ENCODE measurements around the gene DLG2.

The DLG2 gene

GRCh38 chr11:84930863-84931262 is 696.3 kb downstream of the DLG2 start:
- POLR2A ChIA-PET: no interaction called here
- H3K4me3 ChIP-seq (ENCODE audit: low read depth, low read length): no peak overlapping the region
- no peak for DNase-seq (ENCODE audit: low read depth, low spot score)
- no peak for TF ChIP-seq CTCF (IDR thresholded peaks at IDR 0.05; ENCODE audit: insufficient read depth, low read length, missing control alignments)
- CTCF ChIA-PET: no interaction called here

- no peak overlapping the region for H3K4me3 ChIP-seq (ENCODE audit: low read depth, low read length)
- POLR2A ChIA-PET: no interaction called here
- DNase-seq (ENCODE audit: low read depth, low spot score): no peak
- no peak for TF ChIP-seq CTCF (IDR thresholded peaks at IDR 0.05; ENCODE audit: insufficient read depth, low read length, missing control alignments)
- CTCF ChIA-PET: no interaction called here
These were observed 697.4 kb downstream of the DLG2 start for GRCh38 chr11:84929738-84930137.

GRCh38 chr11:84924154-84924692 is 702.9 kb downstream of the DLG2 start:
- no peak for DNase-seq (ENCODE audit: low read depth, low spot score)
- H3K4me3 ChIP-seq (ENCODE audit: low read depth, low read length): no peak overlapping the region
- TF ChIP-seq CTCF (IDR thresholded peaks at IDR 0.05; ENCODE audit: insufficient read depth, low read length, missing control alignments): no peak
- POLR2A ChIA-PET: no interaction called here
- CTCF ChIA-PET: no interaction called here

- ChIA-PET CTCF (no interaction called here), POLR2A (no interaction called here)
- no peak overlapping the region for H3K4me3 ChIP-seq (ENCODE audit: low read depth, low read length)
- DNase-seq (ENCODE audit: low read depth, low spot score): no peak
- no peak for TF ChIP-seq CTCF (IDR thresholded peaks at IDR 0.05; ENCODE audit: insufficient read depth, low read length, missing control alignments)
These were observed 703.7 kb downstream of the DLG2 start for GRCh38 chr11:84923489-84923888.

- H3K4me3 ChIP-seq (ENCODE audit: low read depth, low read length): no peak overlapping the region
- no peak for TF ChIP-seq CTCF (IDR thresholded peaks at IDR 0.05; ENCODE audit: insufficient read depth, low read length, missing control alignments)
- CTCF ChIA-PET: no interaction called here
- DNase-seq (ENCODE audit: low read depth, low spot score): no peak
- POLR2A ChIA-PET: interaction anchor here (0.6 kb wide), 1 partner anchor 16 kb away, joined by 3 read pairs; no protein-coding TSS in a partner anchor
These were observed 704.3 kb downstream of the DLG2 start for GRCh38 chr11:84922836-84923235.

- no peak for DNase-seq (ENCODE audit: low read depth, low spot score)
- POLR2A ChIA-PET: interaction anchor here (0.6 kb wide), 1 partner anchor 17 kb away, joined by 3 read pairs; no protein-coding TSS in a partner anchor
- no peak overlapping the region for H3K4me3 ChIP-seq (ENCODE audit: low read depth, low read length)
- no peak for TF ChIP-seq CTCF (IDR thresholded peaks at IDR 0.05; ENCODE audit: insufficient read depth, low read length, missing control alignments)
- CTCF ChIA-PET: no interaction called here
These were observed 704.8 kb downstream of the DLG2 start for GRCh38 chr11:84922212-84922805.
